ENCODE measurements around the gene MARK4.
A peak's percentile ranks its signal among the peaks of the same experiment; 100 is the strongest.

The MARK4 gene

GRCh38 chr19:45271098-45271734, 20.1 kb downstream of the MARK4 start:
- DNase-seq (ENCODE audit: low read depth in 2 of 2), result no peak

- no peak for DNase-seq (ENCODE audit: low read depth in 2 of 2)
Observed at GRCh38 chr19:45271735-45272108, 20.7 kb downstream of the MARK4 start.

GRCh38 chr19:45273521-45273855, 22.4 kb downstream of the MARK4 start:
- no peak for DNase-seq (ENCODE audit: low read depth in 2 of 2)

GRCh38 chr19:45275370-45275971, 24.4 kb downstream of the MARK4 start:
- DNase-seq (ENCODE audit: low read depth in 2 of 2), result no peak

GRCh38 chr19:45276284-45276687, 25.2 kb downstream of the MARK4 start:
- DNase-seq (ENCODE audit: low read depth in 2 of 2), result no peak

GRCh38 chr19:45278087-45278486, 27.0 kb downstream of the MARK4 start:
- no peak for DNase-seq (ENCODE audit: low read depth in 2 of 2)

- no peak for DNase-seq (ENCODE audit: low read depth in 2 of 2)
Observed at GRCh38 chr19:45279587-45280192, 28.6 kb downstream of the MARK4 start.

GRCh38 chr19:45280471-45280961, 29.4 kb downstream of the MARK4 start:
- no peak for DNase-seq (ENCODE audit: low read depth in 2 of 2)

- no peak for DNase-seq (ENCODE audit: low read depth in 2 of 2)
Observed at GRCh38 chr19:45283443-45284033, 32.5 kb downstream of the MARK4 start.

- DNase-seq (ENCODE audit: low read depth in 2 of 2), result no peak
Observed at GRCh38 chr19:45290381-45290931, 39.4 kb downstream of the MARK4 start.

GRCh38 chr19:45291834-45292233, 40.8 kb downstream of the MARK4 start:
- DNase-seq (ENCODE audit: low read depth in 2 of 2), result no peak

- peak; percentile 2 to 3 for DNase-seq (ENCODE audit: low read depth in 2 of 2)
Observed at GRCh38 chr19:45293682-45294081, 42.6 kb downstream of the MARK4 start.

GRCh38 chr19:45294291-45295029, 43.4 kb downstream of the MARK4 start:
- no peak for DNase-seq (ENCODE audit: low read depth in 2 of 2)

GRCh38 chr19:45295873-45296272, 44.8 kb downstream of the MARK4 start:
- no peak for DNase-seq (ENCODE audit: low read depth in 2 of 2)

GRCh38 chr19:45296355-45296754, 45.3 kb downstream of the MARK4 start:
- no peak for DNase-seq (ENCODE audit: low read depth in 2 of 2)

- DNase-seq (ENCODE audit: low read depth in 2 of 2), result no peak
Observed at GRCh38 chr19:45297674-45298073, 46.6 kb downstream of the MARK4 start.

- no peak for DNase-seq (ENCODE audit: low read depth in 2 of 2)
Observed at GRCh38 chr19:45298264-45298663, 47.2 kb downstream of the MARK4 start.

- no peak for DNase-seq (ENCODE audit: low read depth in 2 of 2)
Observed at GRCh38 chr19:45299719-45300118, 48.6 kb downstream of the MARK4 start.

- no peak for DNase-seq (ENCODE audit: low read depth in 2 of 2)
Observed at GRCh38 chr19:45302416-45302815, 51.3 kb downstream of the MARK4 start.

GRCh38 chr19:45303269-45304060, 52.4 kb downstream of the MARK4 start:
- no peak for DNase-seq (ENCODE audit: low read depth in 2 of 2)

Data from activated CD4-positive, alpha-beta T cell treated with anti-CD3 and anti-CD28 coated beads for 24 hours (primary cell).